ENCODE measurements around the gene PI4KA.
"Not testable (repeated sequence)": the region's sequence is repeated elsewhere in the genome, so short reads cannot be mapped to it uniquely, and the experiment has no call there.

Gene PI4KA

GRCh38 chr22:20775342-20775895, 83.2 kb downstream of the PI4KA start:
- DNase-seq (ENCODE audit: low read depth), result no peak

- no peak for DNase-seq (ENCODE audit: low read depth)
These were observed 83.7 kb downstream of the PI4KA start for GRCh38 chr22:20774882-20775281.

GRCh38 chr22:20773793-20774212, 84.8 kb downstream of the PI4KA start, which contains the start of gene SERPIND1:
Gene SERPIND1 (plus strand): TSS chr22:20774113. CDS start chr22:20779313, 5,200 bp downstream.
- DNase-seq (ENCODE audit: low read depth), result no peak

GRCh38 chr22:20771918-20772625, 86.5 kb downstream of the PI4KA start:
- DNase-seq (ENCODE audit: low read depth), result no peak

GRCh38 chr22:20769496-20769826, 89.2 kb downstream of the PI4KA start:
- not testable (repeated sequence) for DNase-seq (ENCODE audit: low read depth)

- DNase-seq (ENCODE audit: low read depth), result no peak
These were observed 92.1 kb downstream of the PI4KA start for GRCh38 chr22:20766530-20766929.

- no peak for DNase-seq (ENCODE audit: low read depth)
These were observed 92.7 kb downstream of the PI4KA start for GRCh38 chr22:20765938-20766337.

GRCh38 chr22:20764729-20765128, 93.9 kb downstream of the PI4KA start:
- DNase-seq (ENCODE audit: low read depth), result no peak

GRCh38 chr22:20764471-20764720, 94.2 kb downstream of the PI4KA start:
- DNase-seq (ENCODE audit: low read depth), result no peak

GRCh38 chr22:20763630-20764470, 94.8 kb downstream of the PI4KA start:
- DNase-seq (ENCODE audit: low read depth), result no peak

GRCh38 chr22:20762233-20762796, 96.3 kb downstream of the PI4KA start:
- DNase-seq (ENCODE audit: low read depth), result no peak

GRCh38 chr22:20761536-20761935, 97.1 kb downstream of the PI4KA start:
- DNase-seq (ENCODE audit: low read depth), result no peak

GRCh38 chr22:20760084-20760483, 98.5 kb downstream of the PI4KA start:
- DNase-seq (ENCODE audit: low read depth), result no peak

GRCh38 chr22:20758688-20759087, 99.9 kb downstream of the PI4KA start:
- DNase-seq (ENCODE audit: low read depth), result no peak

- DNase-seq (ENCODE audit: low read depth), result no peak
These were observed 101.8 kb downstream of the PI4KA start for GRCh38 chr22:20756846-20757245.

GRCh38 chr22:20752873-20753272, 105.7 kb downstream of the PI4KA start:
- no peak for DNase-seq (ENCODE audit: low read depth)

GRCh38 chr22:20752104-20752741, 106.4 kb downstream of the PI4KA start:
- DNase-seq (ENCODE audit: low read depth), result no peak

- DNase-seq (ENCODE audit: low read depth), result no peak
These were observed 107.3 kb downstream of the PI4KA start for GRCh38 chr22:20751185-20751851.

GRCh38 chr22:20750461-20751184, 108.0 kb downstream of the PI4KA start:
- no peak for DNase-seq (ENCODE audit: low read depth)

GRCh38 chr22:20749453-20749852, 109.2 kb downstream of the PI4KA start:
- no peak for DNase-seq (ENCODE audit: low read depth)

GRCh38 chr22:20748731-20749428, 109.7 kb downstream of the PI4KA start:
- DNase-seq (ENCODE audit: low read depth), result no peak
